Measurements from ENCODE around the gene STK11.
A peak's percentile ranks its signal among the peaks of the same experiment; 100 is the strongest.
"Not testable (repeated sequence)": the region's sequence is repeated elsewhere in the genome, so short reads cannot be mapped to it uniquely, and the experiment has no call there.

Gene STK11

GRCh38 chr19:1169921-1170885, 35.4 kb upstream of the STK11 start:
- no peak for DNase-seq (ENCODE audit: low read depth)

DNA sequence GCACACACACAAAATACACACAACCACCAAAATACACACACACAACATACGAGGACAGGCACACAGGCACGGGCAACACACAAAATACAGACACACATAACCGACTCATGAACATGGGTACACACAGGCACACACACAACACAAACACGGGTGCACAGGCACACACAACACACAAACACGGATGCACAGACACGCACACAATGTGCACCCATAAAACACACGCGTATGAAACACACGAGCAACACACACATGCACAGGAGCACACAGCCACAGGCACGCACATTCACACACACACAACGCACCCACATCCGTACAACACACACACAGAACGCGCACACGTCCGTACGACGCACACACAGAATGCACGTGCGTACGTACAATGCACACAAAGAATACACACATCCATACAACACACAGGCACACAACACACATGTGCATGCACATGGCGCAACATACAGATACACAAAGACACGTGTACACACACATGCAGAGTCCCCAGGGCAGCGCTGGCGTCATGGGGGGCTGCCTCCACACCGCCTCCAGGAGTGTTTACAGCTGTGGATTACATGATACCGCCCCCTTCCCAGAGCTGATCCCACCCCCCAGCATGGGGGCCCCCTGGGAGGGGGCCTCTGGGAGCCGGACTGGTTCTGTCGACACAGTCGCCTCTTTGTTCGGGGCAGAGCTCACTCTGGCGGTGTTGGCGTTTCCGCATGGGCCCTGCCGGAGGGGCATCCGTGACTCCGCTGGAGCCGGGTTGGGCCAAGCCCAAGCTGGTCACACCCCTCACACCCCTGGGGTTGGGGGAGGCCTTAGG, 34.4 kb upstream of the STK11 start:
- no peak for DNase-seq (ENCODE audit: low read depth)

GRCh38 chr19:1171755-1172352, 33.7 kb upstream of the STK11 start:
- no peak for DNase-seq (ENCODE audit: low read depth)

DNA sequence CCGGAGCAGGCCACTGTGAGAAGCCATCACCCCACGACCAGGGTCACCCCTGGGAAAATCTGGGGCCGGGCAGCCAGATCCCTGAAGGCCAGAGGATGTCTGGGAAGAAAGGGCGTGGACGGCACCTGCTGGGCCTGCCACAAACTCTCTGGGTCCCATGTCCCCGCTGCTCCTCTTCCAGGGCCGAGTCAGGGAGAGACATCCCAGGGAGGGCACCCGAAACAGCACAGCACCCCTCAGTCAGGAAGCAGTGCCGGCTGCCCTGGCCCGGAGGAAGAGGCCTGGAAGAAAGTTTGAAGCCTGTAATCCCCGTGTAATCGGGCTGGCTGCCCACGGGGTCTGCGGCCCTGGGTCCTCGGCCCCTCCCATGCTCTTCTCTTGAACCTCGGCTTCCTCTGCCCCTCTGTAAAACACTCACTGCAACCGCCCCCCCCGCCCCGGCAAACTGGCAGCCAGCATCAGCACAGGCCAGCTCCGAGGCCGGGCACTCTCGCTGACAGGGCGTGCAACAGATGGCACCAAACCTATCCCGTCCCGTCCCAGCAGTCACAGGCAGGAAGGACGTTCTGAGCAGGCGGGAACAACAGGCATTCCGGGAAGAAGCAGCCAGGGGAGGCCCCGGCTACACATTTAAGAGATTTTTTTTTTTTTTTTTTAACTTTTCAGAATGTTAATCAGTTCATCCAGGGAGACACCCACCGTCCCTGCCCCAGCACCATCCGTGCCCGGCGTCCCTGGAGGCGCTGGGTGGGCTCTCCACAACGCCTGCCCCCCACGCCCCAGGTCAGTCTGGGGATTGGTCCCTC, 33.0 kb upstream of the STK11 start:
- no peak for DNase-seq (ENCODE audit: low read depth)

DNA sequence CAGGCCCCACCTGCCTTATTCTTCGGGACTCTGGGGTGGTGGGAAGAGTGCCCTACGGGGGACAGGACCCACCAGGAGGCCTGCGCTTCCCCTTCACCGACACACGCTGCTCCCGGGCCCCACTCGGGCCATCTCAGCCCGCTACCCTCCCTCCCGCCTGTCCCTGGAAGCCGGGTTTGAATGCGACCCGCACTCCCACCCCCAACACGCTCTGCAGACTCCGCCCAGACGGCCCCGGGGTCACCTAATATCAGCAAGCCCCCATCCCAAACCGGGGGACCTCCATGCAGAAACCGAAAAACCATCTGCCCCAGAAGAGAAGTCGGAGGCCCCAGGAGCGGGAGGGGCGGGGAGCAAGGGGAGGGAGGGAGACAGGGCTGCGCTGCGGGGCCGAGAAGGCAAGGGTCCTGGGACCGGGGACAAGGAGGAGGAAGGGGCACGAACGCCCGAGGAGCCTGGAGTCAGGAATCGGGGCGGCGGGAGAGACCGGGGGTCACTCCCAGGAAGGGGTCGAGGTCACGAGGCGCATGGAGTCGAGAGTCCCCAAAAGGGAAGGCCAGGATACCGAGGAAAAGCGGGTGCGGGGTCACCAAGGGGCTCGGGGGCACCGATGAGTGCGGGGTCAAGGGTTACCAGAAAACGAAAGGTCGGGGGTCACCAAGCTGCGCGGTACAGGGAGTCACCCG, 32.3 kb upstream of the STK11 start:
- no peak for DNase-seq (ENCODE audit: low read depth)

DNA sequence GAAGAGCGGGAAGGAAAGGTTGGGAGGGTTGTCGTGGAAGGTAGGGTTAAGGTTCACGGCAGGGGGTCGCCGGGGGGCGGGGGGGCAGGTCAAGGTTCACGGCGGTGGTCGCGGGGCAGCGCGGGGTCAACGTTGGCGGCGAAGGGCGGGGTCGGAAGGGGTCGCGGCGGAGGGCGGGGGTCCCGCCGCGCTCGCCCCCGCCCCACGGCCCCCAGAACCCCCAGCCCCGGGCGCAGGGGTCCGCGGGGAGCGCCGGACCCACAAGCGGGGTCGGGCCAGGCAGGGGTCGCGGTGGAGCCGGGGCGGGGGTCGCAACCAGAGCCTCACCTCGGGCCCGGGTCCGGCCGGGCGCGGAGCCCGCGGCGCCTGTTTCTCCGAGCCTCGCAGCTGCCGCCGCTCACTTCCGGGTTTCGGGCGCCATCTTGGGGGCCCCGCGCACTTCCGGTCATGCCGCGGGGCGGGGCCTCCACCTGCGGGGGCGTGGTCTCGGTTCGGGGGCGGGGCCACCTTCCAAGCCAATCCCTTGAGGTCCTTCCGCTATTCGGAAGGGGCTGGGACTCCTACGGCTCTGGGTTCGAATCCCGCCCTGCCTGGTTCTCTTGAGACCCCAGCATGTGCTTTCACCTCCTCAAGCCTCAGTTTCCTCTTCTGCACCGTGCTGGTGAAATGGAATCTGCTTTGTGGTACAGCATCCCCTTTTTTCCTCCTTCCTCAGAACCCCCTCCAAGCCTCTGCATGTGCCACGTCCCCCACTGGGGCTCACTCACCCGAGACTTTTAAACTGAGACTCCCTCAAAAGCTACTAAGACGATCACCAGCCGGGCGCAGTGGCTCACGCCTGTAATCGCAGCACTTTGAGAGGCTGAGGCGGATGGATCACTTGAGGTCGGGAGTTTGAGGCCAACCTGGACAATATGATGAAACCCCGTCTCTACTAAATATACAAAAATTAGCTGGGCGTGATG, 31.5 kb upstream of the STK11 start, which contains the start of gene SBNO2:
Gene SBNO2 (minus strand): TSS at position 424 of the 965 bp plus-strand sequence. CDS start 19,992 bp downstream, outside the sequence.
- DNase-seq (ENCODE audit: low read depth): peak; percentile 90

GRCh38 chr19:1177322-1178114, 28.1 kb upstream of the STK11 start:
- no peak for DNase-seq (ENCODE audit: low read depth)

DNA sequence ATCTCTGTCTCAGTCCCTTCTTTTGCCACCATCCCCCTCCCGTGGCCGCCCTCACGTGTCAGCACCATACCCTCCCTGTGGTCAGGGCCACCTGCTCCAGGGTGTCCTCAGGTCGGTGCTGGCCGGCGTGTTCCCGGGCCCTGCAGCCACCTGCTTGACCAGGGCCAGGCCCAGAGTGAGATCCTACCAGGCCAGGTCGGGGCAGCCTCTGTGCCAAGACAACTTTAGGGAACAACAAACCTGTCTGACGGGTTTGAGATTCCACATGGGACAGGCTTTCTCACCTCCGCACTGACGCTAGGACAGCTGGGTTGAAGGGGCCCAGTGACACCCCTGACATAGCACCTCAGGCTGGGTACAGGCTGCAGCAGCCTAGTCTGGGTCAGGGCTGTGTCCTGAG, 24.0 kb upstream of the STK11 start:
- DNase-seq (ENCODE audit: low read depth): no peak

DNA sequence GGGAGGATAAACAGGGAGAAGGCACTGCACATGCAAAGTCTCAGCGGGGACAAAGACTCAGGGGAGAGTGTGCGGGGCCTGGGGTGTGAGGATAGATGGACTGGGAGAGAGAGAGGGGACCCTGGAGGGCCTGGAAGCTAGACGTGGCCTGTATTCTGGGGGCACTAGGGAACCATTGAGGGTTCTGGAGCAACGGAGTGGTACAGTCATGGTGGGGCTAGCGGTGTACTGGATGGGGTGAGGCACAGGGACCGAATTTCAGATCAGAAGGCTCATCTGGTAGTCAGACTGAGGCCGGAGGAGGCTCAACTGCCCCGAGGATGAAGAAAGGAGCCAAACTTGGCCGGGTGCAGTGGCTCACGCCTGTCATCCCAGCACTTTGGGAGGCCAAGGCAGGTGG, 23.5 kb upstream of the STK11 start:
- no peak for DNase-seq (ENCODE audit: low read depth)

DNA sequence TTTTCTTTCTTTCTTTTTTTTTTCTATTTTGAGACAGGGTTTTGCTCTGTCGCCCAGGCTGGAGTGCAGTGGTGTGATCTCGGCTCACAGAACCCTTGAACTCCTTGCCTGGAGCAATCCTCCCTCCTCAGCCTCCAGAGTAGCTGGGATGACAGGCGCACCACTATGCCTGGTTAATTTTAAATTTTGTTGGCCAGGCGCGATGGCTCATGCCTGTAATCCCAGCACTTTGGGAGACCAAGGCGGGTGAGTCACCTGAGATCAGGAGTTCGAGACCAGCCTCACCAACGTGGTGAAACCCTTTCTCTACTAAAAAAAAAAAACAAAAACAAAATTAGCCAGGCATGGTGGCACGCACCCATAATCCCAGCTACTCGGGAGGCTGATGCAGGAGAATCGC, 22.9 kb upstream of the STK11 start:
- no peak for DNase-seq (ENCODE audit: low read depth)

GRCh38 chr19:1183543-1184172, 21.9 kb upstream of the STK11 start:
- no peak for DNase-seq (ENCODE audit: low read depth)

GRCh38 chr19:1189419-1189818, 16.2 kb upstream of the STK11 start:
- DNase-seq (ENCODE audit: low read depth): no peak

DNA sequence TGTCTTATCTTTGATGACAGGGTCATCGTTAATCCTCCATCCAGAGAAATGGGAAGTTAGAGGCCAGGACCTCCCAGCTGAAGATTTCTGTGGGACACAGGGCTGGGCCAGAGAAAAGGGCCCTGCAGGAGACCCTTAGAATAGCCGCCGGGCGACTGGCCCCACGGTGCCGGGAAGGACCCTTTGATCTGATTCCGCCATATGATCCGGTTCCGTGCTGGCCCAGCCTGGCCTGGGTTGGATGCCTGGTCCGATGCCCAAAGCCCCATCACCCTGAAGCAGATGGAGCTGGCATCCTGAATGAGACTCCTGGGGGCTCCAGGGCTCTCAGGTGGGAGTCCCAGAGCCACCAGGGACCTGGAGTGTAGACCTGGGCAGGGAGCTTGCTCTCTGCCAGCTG, 6.0 kb upstream of the STK11 start:
- no peak for DNase-seq (ENCODE audit: low read depth)

DNA sequence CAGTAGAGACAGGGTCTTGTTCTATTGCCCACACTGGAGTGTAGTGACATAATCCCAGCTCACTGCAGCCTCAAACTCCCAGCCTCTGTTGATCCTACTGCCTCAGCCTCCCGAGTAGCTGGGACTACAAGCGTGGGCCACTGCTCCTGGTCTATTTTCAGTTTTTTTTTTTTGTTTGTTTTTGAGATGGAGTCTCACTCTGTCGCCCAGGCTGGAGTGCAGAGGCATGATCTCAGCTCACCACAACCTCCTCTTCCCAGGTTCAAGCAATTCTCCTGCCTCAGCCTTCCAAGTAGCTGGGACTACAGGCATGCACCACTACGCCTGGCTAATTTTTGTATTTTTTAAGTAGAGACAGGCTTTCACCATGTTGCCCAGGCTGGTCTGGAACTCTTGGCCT, 5.0 kb upstream of the STK11 start:
- DNase-seq (ENCODE audit: low read depth): not testable (repeated sequence)

DNA sequence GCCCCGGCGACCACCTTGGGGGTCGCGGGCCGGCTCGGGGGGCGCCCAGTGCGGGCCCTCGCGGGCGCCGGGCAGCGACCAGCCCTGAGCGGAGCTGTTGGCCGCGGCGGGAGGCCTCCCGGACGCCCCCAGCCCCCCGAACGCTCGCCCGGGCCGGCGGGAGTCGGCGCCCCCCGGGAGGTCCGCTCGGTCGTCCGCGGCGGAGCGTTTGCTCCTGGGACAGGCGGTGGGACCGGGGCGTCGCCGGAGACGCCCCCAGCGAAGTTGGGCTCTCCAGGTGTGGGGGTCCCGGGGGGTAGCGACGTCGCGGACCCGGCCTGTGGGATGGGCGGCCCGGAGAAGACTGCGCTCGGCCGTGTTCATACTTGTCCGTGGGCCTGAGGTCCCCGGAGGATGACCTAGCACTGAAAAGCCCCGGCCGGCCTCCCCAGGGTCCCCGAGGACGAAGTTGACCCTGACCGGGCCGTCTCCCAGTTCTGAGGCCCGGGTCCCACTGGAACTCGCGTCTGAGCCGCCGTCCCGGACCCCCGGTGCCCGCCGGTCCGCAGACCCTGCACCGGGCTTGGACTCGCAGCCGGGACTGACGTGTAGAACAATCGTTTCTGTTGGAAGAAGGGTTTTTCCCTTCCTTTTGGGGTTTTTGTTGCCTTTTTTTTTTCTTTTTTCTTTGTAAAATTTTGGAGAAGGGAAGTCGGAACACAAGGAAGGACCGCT, 729 bp downstream of the STK11 start:
- DNase-seq (ENCODE audit: low read depth): no peak

GRCh38 chr19:1206864-1207450, 1.4 kb downstream of the STK11 start:
- DNase-seq (ENCODE audit: low read depth): no peak

DNA sequence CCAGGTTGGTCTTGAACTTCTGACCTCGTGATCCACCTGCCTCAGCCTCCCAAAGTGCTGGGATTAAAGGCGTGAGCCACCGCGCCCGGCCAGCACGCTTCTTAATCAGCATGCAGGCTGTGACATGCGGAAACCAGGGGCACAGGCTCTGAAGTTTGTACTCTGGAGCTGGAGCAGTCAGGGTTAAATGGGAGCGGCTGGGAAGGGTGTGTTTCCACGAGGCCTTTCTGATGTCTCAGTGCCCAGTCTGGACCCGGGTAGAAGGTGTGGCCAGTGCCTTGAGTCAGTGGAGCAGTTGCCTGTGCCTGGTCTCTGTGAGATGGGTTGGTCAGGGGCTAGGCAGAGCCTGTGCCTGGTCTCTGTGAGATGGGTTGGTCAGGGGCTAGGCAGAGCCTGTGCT, 3.3 kb downstream of the STK11 start:
- not testable (repeated sequence) for DNase-seq (ENCODE audit: low read depth)

- no peak for DNase-seq (ENCODE audit: low read depth)
These were observed 4.6 kb downstream of the STK11 start for GRCh38 chr19:1210227-1210538.

All from activated T-cell treated with anti-CD3 and anti-CD28 coated beads for 1 hour (primary cell).